ENCODE results near the gene IDE. TPM values are rescaled to one million over a fixed set of nuclear protein-coding genes. Genes with fewer than 3 reads are reported as not detected.
A peak's percentile ranks its signal among the peaks of the same experiment; 100 is the strongest.

Gene IDE
- total RNA-seq, 1 experiment from 2014 or later = 55.8 TPM

GRCh38 chr10:92575961-92576360, 2.1 kb upstream of the IDE start (continued):
- TF ChIP-seq SRF (IDR thresholded peaks at IDR 0.05; ENCODE audit: low read depth) (no peak), RAD21 (IDR thresholded peaks at IDR 0.05; ENCODE audit: low read depth) (no peak)

GRCh38 chr10:92574548-92575261, 812 bp upstream of the IDE start:
- Histone ChIP-seq H2AFZ (ENCODE audit: low read depth, low read length, poor library complexity, severe bottlenecking) (no peak overlapping the region), H3K4me1 (ENCODE audit: control insufficient read depth in 1 of 2, insufficient read depth in 2 of 2, low read length in 2 of 2) (peaks cover 17 to 26% of the 10 kb centered on the region in 2 experiments), H3K27me3 (ENCODE audit: insufficient read depth, low read length) (no peaks in the 10 kb centered on the region), H3K9me2 (ENCODE audit: insufficient read depth) (no peaks in the 10 kb centered on the region), H4K20me1 (ENCODE audit: insufficient read depth) (no peaks in the 10 kb centered on the region; the same call in 1 of the 2 replicates), H3K4me2 (ENCODE audit: low read length) (peak overlapping the region; percentile 74), H3K9me3 (ENCODE audit: control insufficient read depth in 1 of 2, insufficient read depth in 1 of 2, low read depth in 1 of 2, low read length in 2 of 2) (no peaks in the 10 kb centered on the region), H3K4me3 (replicated peaks in 1 of 2; ENCODE audit: low read depth in 1 of 2, low read length in 2 of 2) (peak overlapping the region; percentile 74 to 88), H3K27ac (ENCODE audit: low read depth, low read length) (peak overlapping the region; percentile 97), H3K9ac (ENCODE audit: low read length) (peak overlapping the region; percentile 95), H3K36me3 (ENCODE audit: control insufficient read depth in 1 of 2, insufficient read depth in 2 of 2, low read length in 2 of 2) (no peaks in the 10 kb centered on the region), H3K79me2 (ENCODE audit: insufficient read depth, low read length) (peaks cover 38% of the 10 kb centered on the region)
- ATAC-seq = peak; percentile 10; the same call in 1 of the 2 replicates
- no TSS peak for BruUV-seq (replicated peaks)
- TF ChIP-seq, protein P1, sequence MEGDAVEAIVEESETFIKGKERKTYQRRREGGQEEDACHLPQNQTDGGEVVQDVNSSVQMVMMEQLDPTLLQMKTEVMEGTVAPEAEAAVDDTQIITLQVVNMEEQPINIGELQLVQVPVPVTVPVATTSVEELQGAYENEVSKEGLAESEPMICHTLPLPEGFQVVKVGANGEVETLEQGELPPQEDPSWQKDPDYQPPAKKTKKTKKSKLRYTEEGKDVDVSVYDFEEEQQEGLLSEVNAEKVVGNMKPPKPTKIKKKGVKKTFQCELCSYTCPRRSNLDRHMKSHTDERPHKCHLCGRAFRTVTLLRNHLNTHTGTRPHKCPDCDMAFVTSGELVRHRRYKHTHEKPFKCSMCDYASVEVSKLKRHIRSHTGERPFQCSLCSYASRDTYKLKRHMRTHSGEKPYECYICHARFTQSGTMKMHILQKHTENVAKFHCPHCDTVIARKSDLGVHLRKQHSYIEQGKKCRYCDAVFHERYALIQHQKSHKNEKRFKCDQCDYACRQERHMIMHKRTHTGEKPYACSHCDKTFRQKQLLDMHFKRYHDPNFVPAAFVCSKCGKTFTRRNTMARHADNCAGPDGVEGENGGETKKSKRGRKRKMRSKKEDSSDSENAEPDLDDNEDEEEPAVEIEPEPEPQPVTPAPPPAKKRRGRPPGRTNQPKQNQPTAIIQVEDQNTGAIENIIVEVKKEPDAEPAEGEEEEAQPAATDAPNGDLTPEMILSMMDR (IDR thresholded peaks at IDR 0.05 in 2 of 3, conservative IDR thresholded peaks at IDR 0.05 in 1 of 3; ENCODE audit: borderline replicate concordance in 1 of 3, insufficient read depth in 1 of 3, low read depth in 2 of 3, low read length in 2 of 3) = peak in 2 of 3 experiments; percentile 32 to 36; a peak in 4 of 6 replicates
- TF ChIP-seq YY1 (IDR thresholded peaks at IDR 0.05; ENCODE audit: extremely low read depth, insufficient replicate concordance, low read depth, low read length) (peak; percentile 32), ZBTB33 (IDR thresholded peaks at IDR 0.05; ENCODE audit: extremely low read depth, insufficient replicate concordance, low read length) (no peak)
- no peak for DNase-seq (ENCODE audit: low read depth, low spot score)
- intact Hi-C loops (cut with micrococcal nuclease) = loop anchor here (1.0 to 2.0 kb wide), 2 partner anchors 16 to 57 kb away; no protein-coding TSS in a partner anchor
- ChIA-PET RAD21 (ENCODE audit: low non-redundant PET in 1 of 2, low total read pairs in 2 of 2, uncharacterized antibody in 2 of 2, unreplicated experiment in 2 of 2) (interaction anchor here (0.9 to 1.0 kb wide), 3 partner anchors 16 to 58 kb away, joined by 3 to 4 read pairs (median 3); no protein-coding TSS in a partner anchor), CTCF (interaction anchor here (0.6 to 4.0 kb wide), 3 partner anchors 16 to 57 kb away, joined by 3 to 26 read pairs (median 20); no protein-coding TSS in a partner anchor), POLR2A (interaction anchor here (0.6 to 3.3 kb wide), 6 partner anchors 16 to 62 kb away, joined by 3 to 29 read pairs (median 4); partner anchors contain the start of gene KIF11)
